HG02759 (cell line): Measurements from ENCODE around the gene FBXO31.
"Not testable (repeated sequence)": the region's sequence is repeated elsewhere in the genome, so short reads cannot be mapped to it uniquely, and the experiment has no call there.

ENCODE experiments used
- ATAC-seq: cut with Tn5 transposase; IDR thresholded peaks from one replicate; pipeline ENCODE4 v1.9.1; 2021; ENCODE audit warnings: mild to moderate bottlenecking, moderate library complexity; ENCODE audit not compliant: unreplicated experiment

The FBXO31 gene

DNA sequence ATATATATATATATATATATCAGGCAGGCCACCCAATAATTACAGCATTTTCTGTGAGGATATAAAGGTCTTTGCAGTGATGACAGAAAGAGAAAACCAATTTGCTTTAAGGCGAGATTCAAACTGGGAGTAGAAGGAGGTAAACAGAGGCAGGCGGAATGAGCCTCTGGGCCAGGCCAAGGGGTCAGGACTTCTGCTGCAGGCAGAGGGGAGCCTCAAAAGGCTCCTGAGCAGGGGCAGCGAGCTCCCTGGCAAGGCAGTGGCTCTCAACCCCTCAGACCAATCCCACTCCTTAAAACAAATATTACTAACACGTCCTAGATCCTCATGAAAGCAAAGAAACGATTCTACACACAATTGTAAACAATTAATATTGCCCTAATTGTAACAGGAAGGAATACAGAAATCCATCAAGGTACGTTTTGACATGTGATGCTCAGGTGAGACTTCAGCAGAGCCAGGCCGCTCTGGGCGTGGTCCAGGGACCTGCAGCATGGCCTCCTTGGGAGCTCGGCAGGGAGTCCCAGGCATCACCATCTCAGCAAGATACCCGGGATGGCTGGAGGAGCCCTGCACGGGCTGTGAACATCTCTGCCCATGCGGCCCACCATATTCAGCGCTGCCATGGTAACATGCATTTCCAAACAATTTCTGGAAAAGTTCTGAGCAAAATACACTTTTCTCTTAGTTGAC, 18.4 kb downstream of the FBXO31 start:
- no peak for ATAC-seq

DNA sequence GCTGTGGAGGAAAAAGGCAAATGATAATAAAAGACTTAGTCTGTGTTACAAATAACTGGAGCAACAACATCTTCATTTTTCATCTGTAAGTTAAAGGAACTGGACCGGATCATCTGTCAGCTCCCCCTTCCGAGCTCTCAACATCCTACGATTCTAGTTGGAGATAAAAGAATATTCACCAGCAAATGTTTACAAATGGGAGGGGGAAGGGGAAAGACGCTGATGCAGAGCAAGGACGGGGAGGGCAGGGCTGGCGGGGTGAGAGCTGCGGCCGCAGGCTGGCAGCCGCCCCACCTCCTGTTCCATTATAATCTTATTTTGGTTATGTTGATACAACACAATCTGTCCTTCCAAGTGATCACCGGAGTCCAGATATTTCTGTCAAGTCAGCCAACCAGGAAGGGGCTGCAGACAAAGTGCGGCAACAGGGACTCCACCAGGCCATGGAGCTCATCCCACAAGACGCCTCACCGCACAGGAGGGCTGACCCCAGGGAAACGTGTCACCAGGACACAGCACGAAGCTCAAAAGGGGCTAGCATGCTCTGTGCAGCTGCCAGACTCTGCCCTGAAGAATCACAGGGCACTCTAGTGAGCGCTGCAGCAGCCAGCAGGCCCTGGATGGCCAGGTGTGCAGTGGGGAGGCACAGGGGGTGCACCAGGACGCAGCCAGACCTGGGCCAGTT, 19.7 kb downstream of the FBXO31 start:
- no peak for ATAC-seq

DNA sequence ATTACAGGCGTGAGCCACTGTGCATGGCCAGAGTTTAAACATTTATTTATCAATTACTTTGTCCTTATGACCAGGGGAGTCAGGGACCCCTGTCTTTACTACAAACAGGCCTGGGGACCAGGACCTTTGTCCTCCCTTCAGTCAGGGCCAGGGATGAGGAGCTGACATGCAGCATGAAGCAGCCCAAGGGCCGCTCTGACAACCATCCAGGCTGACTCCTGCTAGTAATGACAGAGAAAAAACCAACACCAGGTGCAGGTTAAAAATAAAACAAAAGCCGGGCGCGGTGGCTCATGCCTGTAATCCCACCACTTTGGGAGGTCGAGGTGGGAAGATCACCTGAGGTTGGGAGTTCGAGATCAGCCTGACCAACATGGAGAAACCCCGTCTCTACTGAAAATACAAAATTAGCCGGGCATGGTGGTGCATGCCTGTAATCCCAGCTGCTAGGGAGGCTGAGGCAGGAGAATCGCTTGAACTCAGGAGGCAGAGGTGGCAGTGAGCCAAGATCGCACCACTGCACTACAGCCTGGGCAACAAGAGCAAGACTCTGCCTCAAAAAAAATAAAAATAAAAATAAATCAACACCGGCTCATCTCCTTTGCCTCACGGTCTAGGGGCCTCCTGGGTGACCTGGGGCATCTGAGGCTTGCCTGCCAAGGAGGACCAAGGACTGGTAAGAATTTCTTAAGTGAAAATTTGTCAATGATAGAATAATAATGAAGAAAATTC, 20.6 kb downstream of the FBXO31 start:
- ATAC-seq = not testable (repeated sequence)

DNA sequence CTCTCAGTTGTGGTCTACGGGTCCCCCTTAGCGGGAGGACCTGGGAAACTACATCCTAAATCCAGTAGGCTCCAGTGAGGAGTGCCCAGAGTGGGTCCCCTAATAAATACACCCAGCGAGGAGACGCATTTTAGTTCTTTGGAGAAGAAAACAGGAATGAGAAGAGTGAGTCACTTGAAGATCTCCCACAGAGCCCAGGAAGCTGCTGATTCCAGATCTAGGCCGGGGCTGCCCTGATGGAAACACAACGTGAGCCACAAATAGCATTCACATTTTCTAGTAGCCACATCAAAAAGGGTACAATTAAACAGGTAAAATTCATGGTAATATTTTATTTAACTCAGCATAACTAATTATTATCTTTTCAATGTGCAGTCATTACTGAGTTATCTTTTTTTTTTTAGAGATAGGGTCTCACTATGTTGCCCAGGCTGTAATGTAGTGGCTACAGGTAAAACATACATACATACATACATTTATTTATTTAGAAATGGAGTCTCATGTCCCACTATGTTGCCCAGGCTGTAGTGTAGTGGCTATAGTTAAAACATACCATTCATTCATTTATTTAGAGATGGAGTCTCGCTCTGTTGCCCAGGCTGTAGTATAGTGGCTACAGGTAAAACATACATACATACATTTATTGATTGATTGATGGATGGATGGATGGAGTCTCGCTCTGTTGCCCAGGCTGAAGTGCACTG, 21.5 kb downstream of the FBXO31 start:
- no peak for ATAC-seq

DNA sequence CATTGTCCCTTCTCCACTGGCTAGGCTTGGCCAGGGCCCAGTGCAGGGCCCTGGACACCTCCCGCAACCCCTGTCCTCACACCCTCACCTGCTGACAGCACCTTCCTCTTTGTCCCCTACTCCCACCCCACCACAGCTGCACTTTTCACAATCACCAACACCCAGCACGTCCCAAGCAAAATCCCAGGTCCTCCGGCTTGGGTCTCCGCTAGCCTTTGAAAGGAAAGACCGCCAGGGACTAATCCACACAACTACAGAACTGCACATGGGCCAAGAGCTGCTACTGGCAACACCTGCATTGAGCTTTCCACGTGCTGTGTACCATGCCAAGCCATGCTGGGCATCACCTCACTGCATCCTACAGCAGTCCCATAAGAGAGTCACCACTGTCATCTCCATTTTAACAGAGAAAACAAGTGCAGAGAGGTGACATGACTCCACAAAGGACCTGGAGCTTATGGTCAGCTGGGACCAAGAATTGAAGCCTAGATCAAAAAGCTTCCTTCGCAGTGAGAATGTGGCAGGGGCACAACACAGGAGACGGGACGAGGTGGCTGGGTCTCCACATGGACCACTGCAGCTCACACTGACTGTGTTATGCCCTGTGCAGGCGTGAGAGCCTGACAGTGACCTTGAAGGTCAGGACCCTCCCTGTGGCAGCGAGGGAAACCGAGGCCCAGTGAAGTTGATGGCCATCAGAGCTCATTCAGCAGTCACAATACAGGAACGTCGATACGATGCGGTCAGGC, 22.5 kb downstream of the FBXO31 start:
- no peak for ATAC-seq

DNA sequence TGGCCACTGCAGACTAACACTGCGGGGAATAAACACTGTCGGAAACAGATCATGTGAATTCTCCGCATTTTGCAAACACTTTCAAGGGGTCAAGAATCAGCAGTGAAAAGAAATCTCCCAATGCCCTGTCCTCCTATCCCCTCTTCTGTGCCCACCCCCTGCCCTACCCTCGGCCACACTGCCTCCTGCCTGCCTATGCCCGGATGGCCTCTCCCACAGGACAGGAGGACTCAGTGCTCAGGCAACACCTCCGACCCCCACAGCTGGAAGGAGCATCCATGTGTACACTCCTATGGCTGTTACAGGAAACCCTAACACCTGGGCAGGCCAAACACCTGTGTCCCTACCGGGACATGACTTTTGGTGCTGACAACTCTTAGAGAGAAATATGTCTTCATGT, 24.5 kb downstream of the FBXO31 start:
- ATAC-seq = no peak

DNA sequence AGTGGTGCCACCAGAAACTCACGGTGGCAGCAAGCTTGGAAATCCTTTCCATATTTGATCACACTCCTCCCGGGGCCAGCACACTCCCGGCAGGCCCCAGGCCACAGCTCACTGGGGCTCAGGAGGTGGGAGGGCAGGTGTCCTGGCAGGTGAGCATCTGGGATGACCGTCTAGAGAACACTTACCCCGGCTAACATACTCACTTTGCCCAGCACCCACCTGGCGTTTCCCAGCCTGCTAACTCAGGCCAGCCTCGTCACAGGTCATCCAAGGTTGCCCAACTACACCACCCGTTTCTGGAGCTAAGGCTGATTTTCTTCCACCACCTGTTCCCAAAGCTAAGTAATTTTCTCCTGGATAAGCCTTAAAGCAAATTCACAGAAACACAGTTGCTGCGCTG, 24.9 kb downstream of the FBXO31 start:
- ATAC-seq = no peak

DNA sequence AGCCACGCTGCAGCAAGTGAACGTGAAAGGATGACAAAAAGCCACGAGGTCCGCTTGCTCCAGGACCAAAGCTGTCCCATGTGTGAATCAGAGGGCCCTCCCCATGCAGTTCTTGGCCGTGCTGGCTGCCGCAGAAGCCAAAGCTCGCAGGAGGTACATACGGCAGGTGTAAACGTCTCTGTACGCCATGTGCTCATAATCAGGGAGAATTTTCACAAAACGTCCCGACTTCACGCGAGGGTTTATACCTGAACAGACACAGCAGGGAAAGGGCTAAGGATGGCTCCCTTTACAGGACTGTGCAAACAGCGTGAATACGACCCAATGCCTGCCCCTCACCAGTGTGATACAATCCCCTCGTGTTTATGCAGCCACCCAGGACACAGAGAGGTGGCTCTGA, 25.3 kb downstream of the FBXO31 start:
- no peak for ATAC-seq

DNA sequence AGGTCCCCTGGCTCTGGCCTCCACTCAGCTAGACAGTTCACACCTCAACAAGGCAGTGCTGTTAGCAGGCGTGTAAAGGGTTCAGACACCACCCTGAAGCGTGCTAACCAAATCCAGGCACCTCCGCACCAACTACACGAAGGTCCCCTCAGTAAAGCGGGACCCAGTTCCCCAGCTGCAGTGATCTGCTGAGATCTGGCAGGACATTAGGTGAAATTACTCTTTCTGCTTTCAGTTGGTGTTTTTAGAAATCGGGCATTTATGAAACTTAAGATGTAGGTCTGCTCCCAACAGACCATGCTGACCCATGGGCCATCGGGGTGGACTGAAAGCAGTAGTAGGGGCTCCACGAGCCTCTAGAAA, 27.1 kb downstream of the FBXO31 start:
- no peak for ATAC-seq

DNA sequence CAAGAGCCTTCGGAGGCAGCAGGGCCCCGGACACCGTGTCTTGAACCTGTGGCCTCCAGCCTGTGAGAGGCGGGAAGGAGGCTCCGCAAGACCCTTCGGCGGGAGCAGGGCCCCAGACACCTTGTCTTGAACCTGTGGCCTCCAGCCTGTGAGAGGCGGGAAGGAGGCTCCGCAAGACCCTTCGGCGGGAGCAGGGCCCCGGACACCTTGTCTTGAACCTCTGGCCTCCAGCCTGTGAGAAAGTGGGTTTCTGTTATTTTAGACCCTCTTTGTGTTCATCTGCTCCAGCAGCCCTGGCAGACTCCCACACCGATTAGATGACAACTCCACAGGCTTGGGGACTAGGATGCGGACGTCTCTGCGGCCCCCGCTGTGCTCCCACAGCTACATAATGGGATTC, 30.0 kb downstream of the FBXO31 start:
- no peak for ATAC-seq

DNA sequence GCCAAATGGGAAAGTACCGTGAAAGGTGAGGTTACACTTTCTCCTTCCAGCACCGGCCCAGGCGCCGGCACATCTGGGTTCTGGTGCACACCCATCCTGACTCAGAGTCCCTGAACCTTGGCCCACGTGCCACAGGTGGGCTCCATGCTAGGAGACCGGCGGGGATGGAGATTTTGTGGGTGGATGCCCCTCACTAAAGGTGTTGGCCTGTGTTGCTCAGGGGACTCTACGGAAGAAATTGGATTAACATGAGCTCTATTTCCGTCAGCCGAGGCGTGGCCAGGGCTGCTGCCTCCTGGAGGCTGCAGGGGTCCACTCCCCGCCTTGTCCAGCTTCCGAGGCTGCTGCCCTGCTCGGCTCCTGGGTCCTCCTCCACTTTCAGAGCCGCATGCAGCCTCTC, 30.8 kb downstream of the FBXO31 start:
- ATAC-seq = no peak

DNA sequence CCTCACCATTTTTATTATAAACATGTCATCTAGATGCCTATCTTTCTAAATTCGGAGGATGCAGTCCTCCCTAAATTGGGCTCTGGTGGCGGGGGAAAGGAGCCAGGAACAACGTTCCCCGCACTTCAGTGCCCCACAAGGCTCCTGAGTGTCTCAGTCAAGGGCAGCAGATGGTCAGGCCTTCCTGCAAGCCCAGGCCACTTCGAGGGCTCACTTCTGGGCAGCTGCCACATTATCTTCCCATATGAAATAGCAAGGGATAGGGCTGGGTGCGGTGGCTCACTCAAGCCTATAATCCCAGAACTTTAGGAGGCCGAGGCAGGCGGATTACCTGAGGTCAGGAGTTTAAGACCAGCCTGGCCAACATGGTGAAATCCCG, 32.3 kb downstream of the FBXO31 start:
- no peak for ATAC-seq

DNA sequence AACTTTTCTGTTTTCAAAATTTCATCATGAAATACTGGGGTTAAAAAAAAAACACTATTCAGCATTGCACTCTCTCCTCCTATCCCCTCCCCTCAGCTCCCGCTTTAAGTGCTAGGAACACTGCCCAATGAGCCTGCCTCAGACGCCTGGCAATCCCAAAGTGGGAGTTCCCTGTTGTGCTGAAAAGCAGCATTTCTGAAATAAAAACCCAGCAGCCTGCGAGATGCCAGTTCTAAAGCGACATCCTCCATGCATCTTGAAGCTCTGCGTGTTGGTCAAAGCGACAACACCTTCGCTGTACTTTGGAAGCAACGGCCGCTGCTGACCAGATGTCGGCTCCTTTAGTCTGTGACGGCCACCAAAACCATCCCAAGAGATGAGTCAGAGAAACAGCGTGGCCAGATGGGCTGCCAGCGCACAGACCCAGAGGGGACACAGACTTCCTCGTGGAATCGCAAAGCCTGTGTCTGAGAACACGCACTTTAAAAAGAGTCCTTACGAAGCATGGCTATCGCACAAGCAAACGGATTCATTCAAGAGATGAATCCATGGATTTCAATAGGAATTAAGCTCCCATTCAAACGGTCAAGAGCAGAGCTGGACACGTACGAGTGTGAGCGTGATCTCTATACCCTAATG, 32.8 kb downstream of the FBXO31 start:
- no peak for ATAC-seq

DNA sequence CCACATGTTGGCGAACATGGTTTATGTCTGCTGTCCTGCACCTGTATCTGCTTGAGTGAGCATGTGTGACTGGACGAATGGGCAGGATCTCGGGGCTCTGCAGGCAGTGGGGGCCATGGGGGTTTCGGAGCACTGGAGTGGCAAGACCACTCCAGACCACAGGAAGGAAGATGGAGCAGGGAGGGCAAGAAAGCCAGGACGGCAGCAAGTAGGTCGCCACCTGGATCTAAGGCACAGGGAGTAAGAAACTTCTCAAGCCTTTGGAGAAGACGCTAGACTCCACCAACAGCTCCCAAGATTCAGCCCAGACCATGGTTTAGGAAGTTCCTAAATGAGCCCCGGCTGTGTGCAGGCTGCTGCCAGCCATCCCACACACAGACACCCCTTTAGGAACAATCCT, 33.5 kb downstream of the FBXO31 start:
- ATAC-seq = no peak

DNA sequence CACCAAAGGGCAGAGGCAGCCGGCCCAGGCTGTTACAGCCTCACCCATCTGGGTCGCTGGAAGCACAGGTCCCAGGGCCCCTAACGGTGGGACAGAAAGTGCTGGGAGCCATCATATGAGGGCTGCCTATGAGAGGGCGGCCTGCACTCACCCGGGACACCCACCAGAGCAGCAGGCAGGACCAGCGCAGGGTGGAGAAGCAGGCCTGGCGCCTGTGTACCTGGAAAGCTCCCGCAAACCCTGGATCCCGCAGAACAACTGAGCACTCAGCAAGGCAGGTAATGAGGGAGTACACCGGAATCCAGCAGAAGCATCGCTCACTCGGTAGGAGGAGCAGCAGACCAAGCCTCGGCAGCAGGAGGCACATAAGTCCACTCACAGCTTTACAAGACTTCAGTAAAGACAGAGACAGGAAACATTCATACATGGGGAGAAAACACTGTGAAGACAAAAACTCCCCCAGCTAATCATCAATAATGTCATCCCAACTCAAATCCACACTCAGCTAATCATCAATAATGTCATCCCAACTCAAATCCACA, 34.9 kb downstream of the FBXO31 start:
- ATAC-seq = no peak

DNA sequence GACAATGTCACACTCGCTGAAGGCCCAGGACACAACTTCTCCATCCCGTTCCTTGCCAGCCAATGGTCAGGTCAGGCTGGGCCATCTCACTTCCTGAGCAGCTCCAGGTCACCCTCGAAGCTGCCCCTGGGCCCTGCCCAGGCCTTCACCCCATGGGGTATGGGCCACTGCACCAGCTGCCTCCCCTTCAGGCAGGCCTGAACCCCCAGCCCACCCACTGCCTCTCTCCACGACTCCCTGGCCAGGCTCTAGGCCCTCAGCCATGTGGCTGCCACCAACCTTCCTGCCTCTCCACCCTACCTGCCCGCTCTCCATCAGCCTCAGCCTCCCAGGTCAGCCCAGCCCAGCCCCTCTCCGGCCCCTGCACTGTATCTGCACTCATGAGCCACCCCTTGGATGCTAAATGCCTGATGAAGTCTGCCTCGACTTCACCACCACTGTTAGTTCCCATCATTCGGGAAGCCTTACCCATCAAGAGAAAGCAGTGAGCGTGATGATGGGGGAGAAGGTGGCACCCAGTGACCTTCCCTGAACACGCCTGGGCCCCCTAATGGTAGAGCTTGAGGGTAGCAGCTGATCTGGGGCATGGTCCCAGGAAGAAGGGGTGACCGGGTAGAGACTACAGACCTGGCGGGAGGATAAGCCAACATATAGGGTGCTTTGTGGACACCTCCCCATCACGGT, 35.5 kb downstream of the FBXO31 start:
- ATAC-seq = no peak

DNA sequence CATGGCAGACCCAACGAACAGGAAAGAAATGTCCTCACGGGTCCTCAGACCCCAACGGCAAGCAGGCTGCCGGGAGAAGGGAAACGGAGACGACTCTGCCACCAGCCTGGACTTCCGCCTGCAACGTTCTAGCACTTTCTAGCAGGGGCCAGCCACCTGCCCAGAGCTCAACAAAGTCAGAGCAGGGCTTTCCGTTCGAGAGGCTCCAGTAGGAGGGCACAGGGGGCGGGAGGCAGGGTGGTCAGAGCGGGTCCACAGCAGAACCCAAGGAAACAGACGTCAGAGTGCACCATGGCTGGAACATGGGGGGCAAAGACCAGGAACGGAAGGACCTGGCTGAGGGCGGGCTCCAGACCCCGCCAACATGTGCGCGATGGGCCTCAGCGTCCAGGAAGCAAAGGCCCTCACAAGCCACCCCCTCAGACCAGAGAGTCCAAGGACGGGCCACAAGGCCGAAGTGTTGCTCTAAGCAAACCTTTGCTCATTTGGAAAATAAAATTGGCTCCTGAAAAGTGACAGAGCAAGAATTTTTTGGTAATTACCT, 37.0 kb downstream of the FBXO31 start:
- no peak for ATAC-seq

DNA sequence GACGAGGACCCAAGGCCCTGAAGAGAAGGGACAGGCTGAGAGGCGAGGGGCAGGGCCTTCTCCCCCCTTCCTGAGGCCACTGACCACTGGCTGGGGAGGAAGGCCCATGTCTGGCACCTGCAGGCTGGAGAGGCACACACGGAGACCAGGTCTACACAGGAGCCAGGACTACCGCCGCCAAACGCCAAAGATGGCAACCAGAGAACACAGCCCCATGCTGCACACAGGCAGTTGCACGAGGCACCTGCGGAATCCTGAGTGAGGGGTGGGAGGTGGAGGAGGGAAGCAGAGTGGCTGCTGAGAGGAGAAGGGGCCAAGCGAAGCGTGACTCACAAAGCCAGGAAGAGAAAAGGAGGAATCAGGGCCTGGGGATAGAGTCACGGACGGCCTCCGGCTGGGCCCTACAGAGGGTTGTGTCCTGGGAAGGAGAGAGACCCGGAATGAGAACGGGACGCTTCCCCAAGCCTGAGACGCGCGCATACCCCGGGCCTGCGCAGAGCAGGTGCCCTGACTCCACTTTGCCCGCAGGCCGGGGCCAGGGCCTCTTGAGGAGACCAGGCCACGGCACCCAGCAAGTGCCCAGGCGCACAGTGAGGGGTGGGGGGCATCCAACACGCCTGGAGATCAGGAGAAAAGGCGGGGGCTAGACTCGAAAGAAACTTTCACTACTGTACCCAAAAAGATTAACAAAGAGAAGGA, 37.7 kb downstream of the FBXO31 start:
- no peak for ATAC-seq
